GM11168 (cell line): ENCODE measurements around the gene HEXIM2.

ENCODE experiments used
- in situ Hi-C: fragments of 300-500 bp; cut with MboI; formaldehyde crosslinking; loops from one replicate; pipeline ENCODE4 v1.12.0; 2022; ENCODE audit warnings: low sequenced_read_pairs; ENCODE audit not compliant: unreplicated experiment

HEXIM2 gene

DNA sequence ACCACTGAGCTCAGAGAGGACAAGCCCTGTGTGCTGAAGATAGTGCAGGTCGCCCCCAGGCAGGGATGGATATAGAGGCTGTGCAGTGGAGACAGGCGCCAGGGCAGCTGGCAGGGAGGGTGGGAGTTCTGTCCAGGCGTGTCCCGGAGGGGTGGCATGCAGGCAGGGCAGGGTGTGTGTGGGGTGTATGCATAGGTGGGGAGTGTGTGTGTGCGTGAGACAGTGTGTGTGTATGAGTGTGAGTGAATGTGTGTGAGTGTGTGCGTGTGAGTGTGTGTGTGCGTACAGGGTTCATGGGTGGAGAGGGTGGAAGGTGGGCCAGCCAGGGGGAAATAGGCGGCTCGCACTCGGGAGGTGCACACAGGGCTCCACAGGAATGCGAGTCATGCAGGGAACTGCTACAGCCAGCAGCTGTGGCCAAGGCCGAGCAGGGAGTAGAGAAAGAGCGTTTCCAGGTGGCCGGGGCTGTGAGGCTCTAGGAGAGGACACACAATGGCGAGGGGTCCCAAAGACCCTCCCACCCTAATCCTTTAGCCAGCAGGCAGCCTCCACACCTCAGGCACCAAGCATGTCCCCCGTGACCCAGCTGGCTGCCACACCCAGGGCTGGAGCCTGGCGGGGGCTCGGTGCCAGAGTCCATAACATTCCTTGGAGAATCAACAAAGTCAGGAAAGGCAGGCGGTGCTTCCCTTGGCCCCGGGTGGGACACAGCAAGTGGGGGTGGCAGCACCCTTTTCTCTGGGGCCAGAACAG lies 34.0 kb upstream of the HEXIM2 start:
- in situ Hi-C loops: no loop called here

DNA sequence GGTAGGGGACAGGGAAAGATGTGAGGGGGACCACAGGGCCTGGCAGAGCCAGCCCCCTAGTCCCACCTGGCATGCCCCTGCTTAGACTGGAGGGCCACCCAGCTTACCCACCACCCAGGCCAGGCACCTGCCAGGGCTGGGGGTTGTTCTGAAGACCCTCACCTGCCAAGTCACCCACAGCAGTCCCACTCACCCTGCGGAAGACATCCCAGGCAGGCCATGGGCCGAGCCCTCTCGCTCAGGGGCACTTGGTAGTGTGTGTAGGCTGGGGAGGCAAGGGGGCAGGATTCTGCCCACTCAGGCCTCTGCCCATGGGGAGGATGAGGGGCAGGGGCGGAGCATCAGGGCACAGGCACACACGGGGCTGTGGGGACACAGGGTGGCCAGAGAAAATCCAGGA lies 33.3 kb upstream of the HEXIM2 start:
- in situ Hi-C loops: no loop called here

GRCh38 chr17:45128989-45129388 lies 32.7 kb upstream of the HEXIM2 start:
- in situ Hi-C loops: no loop called here

DNA sequence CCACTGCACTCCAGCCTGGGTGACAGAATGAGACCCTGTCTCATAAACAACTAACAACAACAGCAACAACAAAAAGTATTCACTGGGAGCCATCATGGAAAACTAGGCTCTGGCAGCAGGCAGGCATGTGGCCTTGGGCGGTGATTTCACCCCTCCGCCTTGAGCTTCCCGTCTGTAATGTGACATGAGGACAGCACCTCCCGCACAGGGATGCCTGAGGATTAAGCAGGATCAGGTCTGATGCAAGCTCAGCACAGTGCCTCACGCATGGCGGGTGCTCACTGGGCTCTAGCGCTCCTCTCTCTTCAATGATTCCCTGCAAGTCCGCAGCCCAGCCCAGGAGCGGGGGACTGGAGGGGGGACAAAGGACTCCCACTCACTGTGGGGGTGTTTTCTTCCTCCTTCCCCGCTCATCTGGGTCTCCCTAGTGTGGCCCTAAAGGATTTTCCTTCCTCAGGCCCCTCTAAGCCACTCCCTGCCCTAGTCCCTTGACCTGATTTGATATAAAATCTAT lies 32.2 kb upstream of the HEXIM2 start:
- in situ Hi-C loops: no loop called here

GRCh38 chr17:45129940-45130680 lies 31.6 kb upstream of the HEXIM2 start:
- in situ Hi-C loops: no loop called here

DNA sequence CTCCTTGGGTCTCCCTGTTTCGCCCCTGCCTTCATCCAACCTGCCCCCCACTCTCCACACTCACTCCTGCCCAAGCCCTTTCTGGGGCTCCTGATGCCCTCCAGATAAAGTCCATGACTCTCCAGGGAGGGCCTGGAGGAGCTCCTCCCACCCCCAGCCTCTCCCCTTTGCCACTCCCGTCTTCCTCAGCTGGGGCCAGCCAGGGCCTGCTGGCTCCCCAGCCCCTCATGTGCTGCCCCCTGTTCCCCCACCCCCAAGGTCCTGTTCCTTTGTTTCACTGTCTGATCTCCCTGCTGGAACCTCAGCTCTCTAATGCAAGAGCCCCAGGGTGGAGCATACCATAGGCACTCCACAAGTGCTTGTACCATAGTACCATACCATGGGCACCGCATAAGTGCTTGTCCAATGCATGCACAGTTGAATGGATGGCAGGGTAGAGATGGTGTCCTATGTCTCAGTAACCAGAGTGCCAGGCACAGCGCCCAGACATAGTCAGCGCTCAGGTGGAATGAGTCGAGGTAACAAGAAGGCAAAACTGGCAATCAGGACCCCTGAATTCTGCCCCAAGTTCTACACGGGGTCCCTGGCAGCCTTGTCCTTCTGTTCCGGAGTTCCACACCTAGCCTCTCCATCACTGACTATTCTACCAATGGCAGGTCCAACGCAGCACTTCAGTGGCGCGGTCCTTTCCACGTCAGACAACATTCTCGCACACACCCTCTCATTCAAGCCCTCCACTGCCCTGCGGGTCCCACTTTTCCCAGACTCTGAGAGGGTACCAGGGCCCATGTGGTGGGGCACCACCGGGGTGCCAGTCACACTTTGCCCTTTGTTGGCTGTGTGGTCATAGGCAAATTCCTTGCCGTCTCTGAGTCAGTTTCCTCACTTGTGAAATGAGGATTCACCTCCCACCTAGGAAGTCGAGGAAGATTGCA lies 30.7 kb upstream of the HEXIM2 start:
- in situ Hi-C loops: no loop called here

- in situ Hi-C loops: no loop called here
Measured at GRCh38 chr17:45131616-45132319, 29.9 kb upstream of the HEXIM2 start.

DNA sequence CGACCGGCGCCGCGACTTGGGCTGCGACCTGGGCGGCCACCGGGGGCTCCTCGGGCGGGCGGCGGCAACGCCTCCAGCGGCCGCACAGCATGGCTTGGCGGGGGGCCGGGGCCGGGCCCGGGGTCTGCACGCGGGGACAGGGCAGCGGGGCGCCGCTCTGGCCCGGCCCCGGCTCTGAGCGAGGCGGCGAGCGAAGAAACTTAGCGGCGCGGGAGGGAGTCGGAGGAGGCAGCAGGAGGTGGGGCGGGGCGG lies 29.4 kb upstream of the HEXIM2 start, which contains the start of gene PLCD3:
PLCD3 (minus strand) TSS at position 196 of the 252 bp plus-strand sequence; CDS start at position 91, 105 bp downstream.
- in situ Hi-C loops: no loop called here

- in situ Hi-C loops: no loop called here
Measured at GRCh38 chr17:45132572-45133463, 28.9 kb upstream of the HEXIM2 start.

- in situ Hi-C loops: no loop called here
Measured at GRCh38 chr17:45135192-45135977, 26.3 kb upstream of the HEXIM2 start, which contains the start of gene ACBD4. Gene ACBD4, plus strand, starts transcription at chr17:45135687. Its CDS starts 458 bp downstream, at chr17:45136145.

- in situ Hi-C loops: no loop called here
Measured at GRCh38 chr17:45135978-45136791, 25.5 kb upstream of the HEXIM2 start.

DNA sequence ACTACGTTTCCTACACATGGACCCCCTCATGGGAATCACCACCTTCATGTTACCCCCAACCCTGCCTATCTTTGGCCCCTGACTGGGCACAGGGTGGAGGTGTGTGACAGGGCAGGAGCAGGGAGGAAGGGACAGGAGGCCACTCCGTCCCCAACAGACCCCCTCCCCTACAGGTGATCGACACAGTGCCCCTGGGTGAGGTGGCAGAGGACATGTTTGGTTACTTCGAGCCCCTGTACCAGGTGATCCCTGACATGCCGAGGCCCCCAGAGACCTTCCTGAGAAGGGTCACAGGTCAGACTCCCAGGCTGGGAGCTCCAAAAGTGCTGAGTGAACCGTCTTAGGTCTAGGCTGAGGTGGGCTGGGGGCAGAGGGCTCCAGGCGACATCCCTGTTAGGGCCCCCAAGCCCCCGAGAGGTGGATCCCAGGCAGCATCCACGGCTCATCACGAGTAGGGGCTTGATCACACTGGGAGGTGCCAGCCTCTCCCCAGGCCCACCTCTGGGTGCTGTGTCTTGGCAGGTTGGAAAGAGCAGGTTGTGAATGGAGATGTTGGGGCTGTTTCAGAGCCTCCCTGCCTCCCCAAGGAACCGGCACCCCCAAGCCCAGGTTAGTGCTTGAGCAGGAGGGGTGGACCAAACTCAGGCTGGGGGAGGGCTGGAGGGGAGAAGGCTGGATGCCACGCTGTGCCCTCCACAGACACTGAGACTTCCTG lies 24.7 kb upstream of the HEXIM2 start:
- in situ Hi-C loops: no loop called here

DNA sequence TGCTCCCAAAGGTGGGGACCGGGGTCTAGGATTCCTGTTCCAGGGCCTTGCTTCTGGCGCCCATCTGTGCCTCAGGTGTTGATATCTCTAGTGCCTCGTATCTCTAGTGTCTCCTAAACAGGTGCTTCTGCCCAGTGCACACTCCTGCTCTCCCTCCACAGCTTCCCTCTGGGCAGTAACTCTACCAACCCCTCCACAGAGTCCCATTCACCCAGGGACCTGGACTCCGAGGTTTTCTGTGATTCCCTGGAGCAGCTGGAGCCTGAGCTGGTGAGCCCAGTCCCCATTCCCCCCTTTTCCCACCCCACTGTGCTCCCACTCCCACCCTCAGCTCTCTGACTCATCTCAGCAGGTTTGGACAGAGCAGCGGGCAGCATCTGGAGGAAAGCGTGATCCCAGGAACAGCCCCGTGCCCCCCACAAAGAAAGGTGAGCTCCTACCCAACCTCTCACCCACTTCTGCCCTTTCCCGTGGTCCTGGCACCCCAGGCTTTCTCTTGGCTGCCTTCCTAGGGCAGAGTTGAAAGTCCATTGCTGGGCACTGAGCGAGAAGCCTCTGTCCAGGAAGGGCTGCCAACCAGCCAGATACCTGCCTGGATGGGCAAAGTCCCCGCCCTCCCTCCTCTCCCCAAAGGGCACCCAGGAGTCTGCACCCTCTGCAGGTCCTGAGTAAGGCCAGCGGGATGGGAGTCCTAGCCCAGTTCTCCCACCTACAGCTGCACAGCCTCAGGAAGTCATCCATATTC lies 23.9 kb upstream of the HEXIM2 start:
- in situ Hi-C loops: no loop called here

GRCh38 chr17:45138911-45139532 lies 22.7 kb upstream of the HEXIM2 start:
- in situ Hi-C loops: no loop called here

DNA sequence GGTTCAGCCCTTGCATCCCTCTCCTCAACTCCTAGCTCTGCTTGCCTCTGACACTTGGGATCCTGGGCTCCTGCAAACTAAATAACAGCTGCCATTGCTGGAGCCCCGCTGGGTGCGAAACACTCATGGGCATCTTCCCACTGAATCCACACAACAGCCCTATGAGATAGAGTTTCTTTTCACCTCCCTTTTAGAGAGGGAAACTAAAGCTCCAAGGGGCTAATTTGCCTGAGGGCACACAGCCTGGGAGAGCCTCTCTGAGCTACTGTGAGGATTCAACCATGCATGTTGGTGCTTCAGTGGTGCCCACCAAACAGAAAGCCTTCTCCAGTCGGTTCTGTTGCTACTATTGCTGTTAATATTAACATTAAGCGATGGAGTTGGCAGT lies 22.1 kb upstream of the HEXIM2 start:
- in situ Hi-C loops: no loop called here
